NCI-H2029 treated with DMSO at 0.1 percent for 48 hours (cell line): ENCODE results near the gene SCML2.
A peak's percentile ranks its signal among the peaks of the same experiment; 100 is the strongest.
"Not testable (repeated sequence)": the region's sequence is repeated elsewhere in the genome, so short reads cannot be mapped to it uniquely, and the experiment has no call there.

ENCODE experiments used
- DNase-seq: peaks from one replicate; lab custom pipeline; 2025; lab: John Stamatoyannopoulos, UW

SCML2 gene

DNA sequence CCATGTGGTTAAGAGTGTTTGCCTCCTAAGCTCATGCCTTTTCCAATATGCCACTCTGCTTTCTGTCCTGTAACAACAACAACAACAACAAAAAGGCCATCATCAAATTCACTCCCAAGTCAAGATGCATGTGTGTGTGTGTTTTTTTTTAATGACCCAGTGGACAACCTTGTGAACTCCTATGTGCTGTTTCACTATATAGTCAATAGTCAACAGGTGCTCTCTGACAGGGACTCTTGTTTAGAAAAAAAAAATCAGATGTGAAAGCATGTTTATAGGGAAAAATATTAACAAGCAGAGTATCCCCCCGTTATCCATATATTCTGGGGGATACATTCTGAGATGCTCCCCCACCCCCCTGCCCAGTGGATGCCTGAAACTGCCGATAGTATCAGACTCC lies 83.2 kb downstream of the SCML2 start:
- no peak for DNase-seq

DNA sequence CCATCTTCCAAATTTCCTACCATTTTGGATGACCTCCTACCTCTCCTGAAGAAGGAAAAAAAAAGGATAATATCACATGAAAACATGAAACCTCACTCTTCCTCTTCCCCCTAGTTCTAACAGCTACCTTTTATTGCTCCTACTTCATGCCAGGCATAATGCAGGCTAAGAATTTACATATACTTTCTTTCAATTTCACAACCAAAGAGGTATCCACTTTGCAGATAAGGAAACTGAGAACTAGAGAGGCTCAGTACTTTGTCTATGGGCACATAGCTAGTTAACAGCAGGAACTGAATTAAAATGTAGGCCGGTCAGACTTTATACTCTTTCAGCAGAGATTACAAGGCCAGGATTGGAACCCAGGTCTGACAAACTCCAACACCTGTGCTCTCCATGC lies 99.4 kb downstream of the SCML2 start:
- DNase-seq, result no peak

DNA sequence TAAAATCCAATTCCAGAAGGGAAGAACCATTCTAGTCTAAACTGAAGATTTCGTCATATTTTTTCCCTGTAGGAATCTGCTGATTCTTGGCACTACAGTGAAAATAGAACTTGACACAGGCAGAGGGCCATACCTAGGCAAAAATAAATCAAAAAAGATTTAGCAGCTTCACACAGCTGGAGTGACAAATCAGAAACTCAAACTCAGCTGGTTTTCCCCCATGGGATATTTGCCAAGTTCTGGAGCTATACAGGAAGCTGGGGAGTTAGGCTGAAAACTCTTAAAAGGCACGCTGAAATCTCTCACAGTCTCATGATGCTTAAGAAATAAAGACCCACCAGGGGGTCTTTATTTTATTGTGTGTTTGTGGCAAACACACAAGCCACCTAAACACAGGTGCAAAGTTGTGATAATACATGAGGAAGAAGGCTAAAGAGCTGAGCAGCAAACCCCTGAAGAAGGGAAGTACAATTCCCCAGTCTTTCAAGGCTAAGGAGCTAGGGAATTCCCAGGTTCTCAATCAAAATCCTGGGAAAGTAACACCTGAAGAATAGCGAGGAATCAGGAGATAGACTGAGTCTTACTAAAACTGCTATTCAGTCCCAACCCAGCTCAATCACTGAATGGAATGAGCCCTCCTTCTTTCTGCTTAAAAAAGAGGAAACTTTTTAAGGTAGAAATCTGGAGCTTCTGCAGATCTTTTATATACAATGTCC lies 101.7 kb downstream of the SCML2 start:
- no peak for DNase-seq

DNA sequence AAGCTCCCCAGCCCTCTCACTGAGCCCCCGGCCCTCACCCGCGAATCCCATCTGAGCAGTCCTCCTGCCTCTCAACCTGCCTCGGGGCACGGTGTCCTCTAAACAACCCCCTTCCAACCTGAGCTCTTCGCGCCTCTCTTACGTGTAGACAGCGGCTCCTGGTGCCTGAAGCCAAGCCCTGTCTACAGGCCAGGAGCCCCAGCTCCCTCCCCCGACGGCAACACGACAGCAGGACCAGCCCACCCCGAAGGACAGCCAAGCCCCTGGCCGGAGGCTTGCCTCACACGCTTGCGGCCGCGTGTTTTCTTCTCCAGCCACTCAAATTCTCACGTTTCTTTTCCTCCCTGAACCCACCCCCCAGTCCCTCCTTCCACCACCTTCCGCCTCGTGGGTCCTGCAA lies 124.8 kb downstream of the SCML2 start:
- DNase-seq, result not testable (repeated sequence)

DNA sequence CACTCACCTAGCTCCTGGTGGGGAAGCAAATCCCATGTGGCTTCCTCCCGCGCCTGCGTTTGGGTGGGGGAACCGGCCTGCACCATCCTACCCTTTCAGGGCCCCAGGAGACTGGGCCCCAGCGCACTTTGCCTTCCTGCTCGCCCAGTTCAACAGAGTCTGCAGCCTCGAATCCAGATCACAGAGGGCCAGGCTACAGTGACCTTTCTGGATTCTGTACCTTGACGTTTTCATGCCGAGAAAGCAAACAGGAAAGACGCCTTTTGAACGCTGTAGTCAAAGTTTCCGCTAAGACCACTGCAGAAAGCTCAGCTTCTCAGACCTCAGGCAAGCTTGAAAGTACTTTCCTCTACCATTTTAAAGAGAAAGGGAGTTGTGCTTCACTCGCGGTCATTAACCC lies 126.4 kb downstream of the SCML2 start:
- DNase-seq, result no peak

DNA sequence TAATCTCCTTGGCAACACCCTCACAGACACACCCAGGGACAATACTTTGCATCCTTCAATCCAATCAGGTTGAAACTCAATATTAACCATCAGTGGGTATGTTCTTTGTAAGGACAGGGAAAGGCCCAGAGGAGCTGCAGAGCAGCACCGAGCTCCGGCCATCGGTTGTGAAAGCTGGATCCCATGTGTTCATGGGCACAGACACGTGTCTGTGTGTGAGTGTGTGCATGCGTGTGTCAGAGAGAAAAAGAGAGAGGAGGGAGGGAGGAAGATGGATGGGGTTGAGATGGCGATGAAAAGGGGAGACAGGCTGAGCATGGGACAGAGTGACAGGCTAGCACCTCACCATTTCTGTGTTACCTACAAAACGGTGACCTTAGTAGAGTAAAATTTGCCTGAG lies 127.0 kb downstream of the SCML2 start:
- no peak for DNase-seq

DNA sequence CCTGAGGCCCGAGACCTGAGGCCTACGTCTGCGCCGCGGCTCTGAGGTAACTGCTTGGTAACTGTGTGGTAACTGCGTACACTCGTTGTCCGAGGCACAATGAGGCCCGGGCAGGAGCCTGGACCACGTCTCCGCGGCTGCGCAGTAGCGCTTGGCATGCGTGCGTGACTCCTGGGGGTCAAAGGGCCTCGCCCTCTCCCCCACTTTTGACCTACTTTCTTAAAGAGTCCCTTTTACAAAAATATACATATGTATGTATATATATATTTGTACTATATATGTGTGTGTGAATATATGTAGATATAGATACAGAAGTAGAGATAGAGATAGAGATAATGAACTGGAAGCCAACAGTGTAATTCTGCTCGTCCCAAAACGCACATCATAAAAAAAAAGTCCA lies 133.7 kb downstream of the SCML2 start, which contains the start of gene BEND2:
BEND2 (minus strand) TSS at position 101 of the 400 bp plus-strand sequence. CDS start 136 bp downstream, outside the sequence.
- no peak for DNase-seq

DNA sequence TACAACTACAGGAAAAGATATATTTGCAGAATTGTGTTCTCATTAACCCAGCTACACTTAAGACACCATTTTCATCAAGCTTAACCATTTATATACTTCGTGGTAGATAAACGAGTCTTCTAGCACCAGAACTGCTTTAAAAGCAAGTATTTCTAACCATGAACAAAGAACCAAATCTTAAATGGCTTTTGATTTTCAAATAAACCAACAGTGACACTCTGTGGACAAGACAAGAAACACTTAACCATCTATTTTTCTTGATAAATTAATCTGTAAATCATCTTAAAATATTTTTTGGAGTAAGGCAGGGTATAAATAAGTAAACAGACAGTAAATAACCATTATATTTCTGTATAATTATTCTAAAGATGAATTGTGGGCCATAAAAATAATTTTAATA lies 144.0 kb downstream of the SCML2 start:
- no peak for DNase-seq

DNA sequence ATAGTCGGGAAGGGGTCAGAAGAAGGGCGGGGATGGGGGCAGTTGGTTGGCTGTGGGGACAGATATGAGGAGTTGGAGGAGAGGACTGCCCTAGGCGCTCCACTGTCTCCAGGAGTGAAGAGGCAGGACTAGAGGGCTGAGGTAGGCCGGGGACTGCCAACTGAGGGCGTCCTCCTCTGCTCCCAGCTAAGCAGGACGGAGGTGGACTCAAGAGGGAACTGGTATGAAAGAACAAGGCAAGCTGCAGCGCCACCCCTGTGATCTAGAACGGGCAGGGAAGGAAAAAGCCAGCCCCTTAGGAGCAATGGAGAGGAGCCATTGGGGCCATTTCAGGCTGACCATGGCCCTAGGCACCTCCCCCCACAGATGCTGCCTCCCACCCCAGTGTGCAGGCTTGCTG lies 147.8 kb downstream of the SCML2 start:
- no peak for DNase-seq

DNA sequence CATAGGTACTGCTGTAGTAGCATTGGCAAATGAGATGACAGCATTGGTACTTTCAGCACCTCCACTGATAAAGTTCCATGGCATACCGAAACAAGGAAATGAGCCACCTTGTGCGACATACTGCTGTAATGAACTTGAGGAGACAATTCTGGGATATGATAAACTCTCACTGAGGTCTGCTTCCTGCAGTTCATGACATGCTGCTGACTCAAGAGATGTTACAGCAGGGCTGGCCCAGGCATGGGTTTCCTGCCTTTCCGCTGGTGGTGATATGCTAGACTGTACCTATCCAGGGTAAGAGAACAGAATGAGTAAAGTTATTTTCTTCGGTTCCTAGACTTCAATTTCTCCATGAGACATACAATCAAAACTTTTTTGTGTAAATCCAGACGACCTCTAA lies 150.9 kb downstream of the SCML2 start:
- DNase-seq, result no peak

DNA sequence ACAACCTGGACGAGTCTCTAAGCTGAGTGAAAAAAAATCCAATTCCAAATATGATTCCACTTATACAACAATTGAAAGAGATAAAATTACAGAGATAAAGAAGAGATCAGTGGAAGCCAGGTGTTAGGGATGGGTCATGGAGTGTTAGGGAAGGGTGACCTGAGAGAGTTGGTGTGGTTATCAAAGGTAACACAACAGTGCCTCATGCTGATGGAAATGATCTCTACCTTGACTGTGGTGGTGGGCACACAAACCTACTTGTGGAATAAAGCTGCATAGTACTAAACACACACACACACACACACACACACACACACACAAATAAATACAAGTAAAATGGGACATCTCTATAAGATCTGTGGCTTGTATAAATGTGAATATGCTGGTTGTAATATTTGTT lies 159.8 kb downstream of the SCML2 start:
- peak; percentile 14 for DNase-seq
